GM19372 (cell line): ENCODE measurements around the gene GCKR.

ENCODE experiments used
- ATAC-seq: cut with Tn5 transposase; IDR thresholded peaks from one replicate; pipeline ENCODE4 v1.9.1; 2021; ENCODE audit warnings: mild to moderate bottlenecking, low read depth, moderate library complexity; ENCODE audit not compliant: unreplicated experiment

The GCKR gene

GRCh38 chr2:27571197-27571596 is 74.6 kb downstream of the GCKR start:
- no peak for ATAC-seq

- no peak for ATAC-seq
Measured at GRCh38 chr2:27571681-27572080, 75.0 kb downstream of the GCKR start.

- ATAC-seq: no peak
Measured at GRCh38 chr2:27572439-27572838, 75.8 kb downstream of the GCKR start.

GRCh38 chr2:27572998-27573429 is 76.4 kb downstream of the GCKR start:
- no peak for ATAC-seq
